ENCODE data around the gene CD74. TPM values are rescaled to one million over a fixed set of nuclear protein-coding genes. Genes with fewer than 3 reads are reported as not detected.
"Not testable (repeated sequence)": the region's sequence is repeated elsewhere in the genome, so short reads cannot be mapped to it uniquely, and the experiment has no call there.

CD74 gene
- total RNA-seq, 2 donors from 2014 or later: 249 to 277 TPM

GRCh38 chr5:150422758-150423157 is 10.0 kb upstream of the CD74 start:
- Mint-ChIP-seq H3K27ac (no peak overlapping the region), H3K36me3 (no peaks in the 10 kb centered on the region), H3K9me3 (no peaks in the 10 kb centered on the region)
- ATAC-seq (no peak), DNase-seq (ENCODE audit: low spot score in 2 of 2) (no peak)

- DNase-seq (ENCODE audit: low spot score in 2 of 2) (no peak), ATAC-seq (no peak)
- Mint-ChIP-seq H3K9me3 (no peaks in the 10 kb centered on the region), H3K27ac (no peak overlapping the region), H3K36me3 (no peaks in the 10 kb centered on the region)
These were observed 9.4 kb upstream of the CD74 start for GRCh38 chr5:150422075-150422474.

- no peak for ATAC-seq
- Mint-ChIP-seq H3K27ac (peak overlapping the region in 1 of 2 donors; percentile 71), H3K36me3 (no peaks in the 10 kb centered on the region), H3K9me3 (no peaks in the 10 kb centered on the region)
- DNase-seq (ENCODE audit: low spot score in 2 of 2): no peak
These were observed 7.0 kb upstream of the CD74 start for GRCh38 chr5:150419630-150420270.

- DNase-seq (ENCODE audit: low spot score in 2 of 2); H3K9me3 Mint-ChIP-seq; ATAC-seq: not testable (repeated sequence)
- Mint-ChIP-seq H3K36me3 (peaks cover 6 to 13% of the 10 kb centered on the region in 2 donors), H3K27ac (peak overlapping the region; percentile 94 to 98)
These were observed 1.4 kb upstream of the CD74 start for GRCh38 chr5:150413902-150414790.

- Mint-ChIP-seq H3K36me3 (peaks cover 6 to 13% of the 10 kb centered on the region in 2 donors), H3K9me3 (no peaks in the 10 kb centered on the region), H3K27ac (peak overlapping the region; percentile 94 to 98)
- DNase-seq (ENCODE audit: low spot score in 2 of 2) (no peak), ATAC-seq (no peak)
These were observed 629 bp upstream of the CD74 start for GRCh38 chr5:150413176-150413901.

- H3K36me3 Mint-ChIP-seq: peaks cover 6 to 13% of the 10 kb centered on the region in 2 donors
- peak in 1 of 2 donors; percentile 59 for DNase-seq (ENCODE audit: low spot score in 2 of 2)
- no peaks in the 10 kb centered on the region for H3K9me3 Mint-ChIP-seq
- peak; percentile 10 to 25 for ATAC-seq
- peak overlapping the region; percentile 94 to 98 for H3K27ac Mint-ChIP-seq
These were observed 1.3 kb downstream of the CD74 start for GRCh38 chr5:150411245-150411979.

GRCh38 chr5:150410524-150411244 is 2.0 kb downstream of the CD74 start:
- Mint-ChIP-seq H3K27ac (peak overlapping the region; percentile 76 to 94), H3K36me3 (peaks cover 6 to 19% of the 10 kb centered on the region in 2 donors), H3K9me3 (no peaks in the 10 kb centered on the region)
- peak; percentile 23 to 29 for ATAC-seq
- DNase-seq (ENCODE audit: low spot score in 2 of 2): peak in 1 of 2 donors; percentile 34

GRCh38 chr5:150409638-150410523 is 2.8 kb downstream of the CD74 start:
- H3K36me3 Mint-ChIP-seq: peaks cover 6 to 19% of the 10 kb centered on the region in 2 donors
- DNase-seq (ENCODE audit: low spot score in 2 of 2): peak; percentile 44 to 63
- H3K9me3 Mint-ChIP-seq: no peaks in the 10 kb centered on the region
- H3K27ac Mint-ChIP-seq: peak overlapping the region; percentile 76 to 94
- peak; percentile 35 to 37 for ATAC-seq

- H3K36me3 Mint-ChIP-seq: peaks cover 6 to 19% of the 10 kb centered on the region in 2 donors
- H3K27ac Mint-ChIP-seq: peak overlapping the region in 1 of 2 donors; percentile 62
These were observed 4.3 kb downstream of the CD74 start for GRCh38 chr5:150408231-150408943.

GRCh38 chr5:150407096-150407720 is 5.5 kb downstream of the CD74 start:
- no peak for ATAC-seq
- Mint-ChIP-seq H3K27ac (peak overlapping the region in 1 of 2 donors; percentile 62), H3K9me3 (no peaks in the 10 kb centered on the region)

More at GRCh38 chr5:150408231-150408943, 4.3 kb downstream of the CD74 start:
- DNase-seq (ENCODE audit: low spot score in 2 of 2) (no peak), ATAC-seq (no peak)
- no peaks in the 10 kb centered on the region for H3K9me3 Mint-ChIP-seq

GRCh38 chr5:150406723-150407095 is 6.0 kb downstream of the CD74 start:
- peak overlapping the region in 1 of 2 donors; percentile 62 for H3K27ac Mint-ChIP-seq
- DNase-seq (ENCODE audit: low spot score in 2 of 2): no peak
- ATAC-seq: no peak
- peaks cover 0 to 11% of the 10 kb centered on the region in 2 donors for H3K36me3 Mint-ChIP-seq
- no peaks in the 10 kb centered on the region for H3K9me3 Mint-ChIP-seq

More at GRCh38 chr5:150407096-150407720, 5.5 kb downstream of the CD74 start:
- H3K36me3 Mint-ChIP-seq: peaks cover under 1 to 12% of the 10 kb centered on the region in 2 donors
- DNase-seq (ENCODE audit: low spot score in 2 of 2): no peak

GRCh38 chr5:150406103-150406722 is 6.5 kb downstream of the CD74 start:
- Mint-ChIP-seq H3K9me3 (no peaks in the 10 kb centered on the region), H3K27ac (peak overlapping the region in 1 of 2 donors; percentile 62), H3K36me3 (peaks cover 0 to 16% of the 10 kb centered on the region in 2 donors)
- DNase-seq (ENCODE audit: low spot score in 2 of 2) (no peak), ATAC-seq (no peak)

GRCh38 chr5:150404941-150405816 is 7.5 kb downstream of the CD74 start:
- Mint-ChIP-seq H3K9me3 (no peaks in the 10 kb centered on the region), H3K27ac (no peak overlapping the region), H3K36me3 (peaks cover 0 to 11% of the 10 kb centered on the region in 2 donors)
- DNase-seq (ENCODE audit: low spot score in 2 of 2) (no peak), ATAC-seq (no peak)
